Fibroblast of peridontal ligament (primary cell): ENCODE results near the gene KAT2B.
"Not testable (repeated sequence)": the region's sequence is repeated elsewhere in the genome, so short reads cannot be mapped to it uniquely, and the experiment has no call there.

Source experiments
- DNase-seq: peaks from one replicate; pipeline ENCODE4 v3.0.0-alpha.2; 2010; ENCODE audit errors: extremely low read depth

Gene KAT2B

GRCh38 chr3:20039765-20040547 lies at the start of gene KAT2B:
Gene KAT2B, plus strand, starts transcription at chr3:20040446. Its CDS starts 32 bp downstream, at chr3:20040478.
- peak; percentile 40 for DNase-seq

- no peak for DNase-seq
Measured at GRCh38 chr3:19994796-19995195, 45.5 kb upstream of the KAT2B start.

- DNase-seq = no peak
Measured at GRCh38 chr3:19997502-19997901, 42.7 kb upstream of the KAT2B start.

- no peak for DNase-seq
Measured at GRCh38 chr3:20001932-20002331, 38.3 kb upstream of the KAT2B start.

- no peak for DNase-seq
Measured at GRCh38 chr3:20007960-20008359, 32.3 kb upstream of the KAT2B start.

- no peak for DNase-seq
Measured at GRCh38 chr3:20008646-20009045, 31.6 kb upstream of the KAT2B start.

GRCh38 chr3:20012164-20012563 lies 28.1 kb upstream of the KAT2B start, which contains the start of gene PP2D1:
Gene PP2D1, minus strand, starts transcription at chr3:20012264. Its CDS starts 192 bp downstream, at chr3:20012072.
- DNase-seq = no peak

GRCh38 chr3:20013396-20013795 lies 26.9 kb upstream of the KAT2B start:
- no peak for DNase-seq

- no peak for DNase-seq
Measured at GRCh38 chr3:20015525-20015924, 24.7 kb upstream of the KAT2B start.

GRCh38 chr3:20016076-20016475 lies 24.2 kb upstream of the KAT2B start:
- DNase-seq = not testable (repeated sequence)

GRCh38 chr3:20022954-20023622 lies 17.2 kb upstream of the KAT2B start:
- no peak for DNase-seq

- no peak for DNase-seq
Measured at GRCh38 chr3:20023623-20024405, 16.4 kb upstream of the KAT2B start.

- no peak for DNase-seq
Measured at GRCh38 chr3:20027136-20027535, 13.1 kb upstream of the KAT2B start.

- no peak for DNase-seq
Measured at GRCh38 chr3:20028905-20029331, 11.3 kb upstream of the KAT2B start.

GRCh38 chr3:20031939-20032338 lies 8.3 kb upstream of the KAT2B start:
- not testable (repeated sequence) for DNase-seq

GRCh38 chr3:20035019-20035418 lies 5.2 kb upstream of the KAT2B start:
- DNase-seq = no peak

- DNase-seq = no peak
Measured at GRCh38 chr3:20037255-20037996, 2.8 kb upstream of the KAT2B start.

- peak; percentile 8 for DNase-seq
Measured at GRCh38 chr3:20038699-20039465, 1.4 kb upstream of the KAT2B start.

- peak; percentile 12 for DNase-seq
Measured at GRCh38 chr3:20039466-20039764, 831 bp upstream of the KAT2B start.

GRCh38 chr3:20040548-20041196 lies 426 bp downstream of the KAT2B start:
- peak; percentile 64 for DNase-seq
